Measurements from ENCODE around the gene IQGAP2. TPM values are rescaled to one million over a fixed set of nuclear protein-coding genes. Genes with fewer than 3 reads are reported as not detected.
A peak's percentile ranks its signal among the peaks of the same experiment; 100 is the strongest.

The IQGAP2 gene
- total and polyA plus RNA-seq, 2 of the 8 experiments (the other 6 are each of a cell fraction or from before 2014, with no cell fraction given) = 19.7 to 66.0 TPM

GRCh38 chr5:76754668-76755078, 351.6 kb downstream of the IQGAP2 start:
- Histone ChIP-seq H2AFZ (ENCODE audit: low read length) (no peak overlapping the region), H3K23me2 (ENCODE audit: low read depth, low read length) (no peaks in the 10 kb centered on the region; the same call in 1 of the 2 replicates), H3K79me1 (ENCODE audit: low read depth, low read length) (no peaks in the 10 kb centered on the region), H3K18ac (ENCODE audit: extremely low read depth, low read length) (no peak overlapping the region; the same call in 1 of the 2 replicates), H3K27me3 (replicated peaks in 1 of 4; ENCODE audit: control insufficient read depth in 3 of 4, extremely low read depth in 1 of 4, insufficient read depth in 3 of 4, low read length in 3 of 4) (no peaks in the 10 kb centered on the region), H2BK15ac (ENCODE audit: low read length) (no peak overlapping the region), H4K20me1 (replicated peaks in 1 of 2; ENCODE audit: control insufficient read depth in 1 of 2, insufficient read depth in 2 of 2, low read length in 2 of 2) (no peaks in the 10 kb centered on the region), H4K91ac (replicated peaks; ENCODE audit: insufficient read length, low read length) (no peak overlapping the region), H3K4me1 (replicated peaks in 1 of 4; ENCODE audit: control insufficient read depth in 3 of 4, insufficient read depth in 4 of 4, low read length in 3 of 4) (no peaks in the 10 kb centered on the region), H3K9me3 (ENCODE audit: insufficient read depth in 2 of 2, low read depth in 1 of 2, low read length in 1 of 2) (no peaks in the 10 kb centered on the region), H4K5ac (ENCODE audit: insufficient read length, low read depth, low read length) (no peak overlapping the region), H3K27ac (ENCODE audit: low read depth, low read length) (no peak overlapping the region), H3K14ac (ENCODE audit: insufficient read length) (no peak overlapping the region), H3K4me2 (ENCODE audit: insufficient read depth in 1 of 2, low read depth in 2 of 2, low read length in 2 of 2) (no peak overlapping the region), H3K79me2 (ENCODE audit: control insufficient read depth in 1 of 2, insufficient read depth in 2 of 2, low read length in 2 of 2) (no peaks in the 10 kb centered on the region), H4K8ac (ENCODE audit: extremely low read depth, insufficient read depth, low read length) (no peak overlapping the region), H3K36me3 (ENCODE audit: control insufficient read depth in 2 of 4, insufficient read depth in 4 of 4, low read length in 3 of 4) (no peaks in the 10 kb centered on the region), H2AK5ac (ENCODE audit: low read depth, low read length) (no peak overlapping the region), H3K4me3 (ENCODE audit: extremely low read depth in 1 of 4, insufficient read depth in 2 of 4, low read depth in 3 of 4, low read length in 4 of 4) (no peak overlapping the region), H3K4ac (replicated peaks; ENCODE audit: insufficient read length, low read depth, low read length) (no peak overlapping the region), H2BK120ac (replicated peaks; ENCODE audit: low read depth, low read length) (no peak overlapping the region), H2BK20ac (ENCODE audit: low read length) (no peak overlapping the region), H2BK12ac (ENCODE audit: low read depth, low read length) (no peak overlapping the region), H3K23ac (ENCODE audit: insufficient read length) (no peak overlapping the region), H3K9ac (replicated peaks in 1 of 4; ENCODE audit: extremely low read depth in 1 of 4, low read depth in 3 of 4, low read length in 3 of 4) (no peak overlapping the region), H3K56ac (replicated peaks; ENCODE audit: insufficient read length, low read depth, low read length) (no peak overlapping the region), H2BK5ac (ENCODE audit: low read depth, low read length) (no peak overlapping the region)
- no peak for TF ChIP-seq KDM5A (IDR thresholded peaks at IDR 0.05; ENCODE audit: low read length)
- no peak for TF ChIP-seq YY1 (IDR thresholded peaks at IDR 0.05; ENCODE audit: low read depth, low read length)
- no peak for TF ChIP-seq TEAD4 (IDR thresholded peaks at IDR 0.05; ENCODE audit: low read depth, low read length)
- no peak for TF ChIP-seq EP300 (IDR thresholded peaks at IDR 0.05; ENCODE audit: borderline replicate concordance in 1 of 2, low read depth in 2 of 2, low read length in 2 of 2)
- no peak for TF ChIP-seq TBP (IDR thresholded peaks at IDR 0.05; ENCODE audit: low read depth, low read length)
- TF ChIP-seq ATF2 (IDR thresholded peaks at IDR 0.05; ENCODE audit: low read length) = no peak
- no peak for TF ChIP-seq EGR1 (IDR thresholded peaks at IDR 0.05; ENCODE audit: borderline replicate concordance, low read depth, low read length)
- WGBS, 2 experiments (ENCODE audit: extremely low coverage in 1 of 2, insufficient coverage in 1 of 2, insufficient read length in 1 of 2, insufficient replicate concordance in 2 of 2, low coverage in 1 of 2, low lambda C conversion rate in 2 of 2, missing lambda C conversion rate in 1 of 2) = 92% methylated on average over 3 of the region's 3 CpGs; no CpG with 5 or more reads in 1 of the 2 experiments
- FAIRE-seq (no peak), DNase-seq (ENCODE audit: low read depth in 1 of 2, low spot score in 2 of 2) (peak in 1 of 2 experiments; percentile 33)
- ChIA-PET POLR2A (ENCODE audit: partially characterized antibody) (no interaction called here), CTCF (ENCODE audit: partially characterized antibody) (interaction anchor here (1.4 to 3.7 kb wide), 2 partner anchors 10 to 20 kb away, joined by 3 to 13 read pairs; no protein-coding TSS in a partner anchor)

All from H1 (cell line).